Activated CD8-positive, alpha-beta memory T cell treated with anti-CD3 and anti-CD28 coated beads, Interleukin-2, amount 50 U/mL, for 1 hour (primary cell): ENCODE results near the gene MCMBP.
"Not testable (repeated sequence)": the region's sequence is repeated elsewhere in the genome, so short reads cannot be mapped to it uniquely, and the experiment has no call there.

ENCODE experiments used
- DNase-seq: peaks from one replicate; pipeline ENCODE4 v3.0.0-alpha.2; 2020; ENCODE audit errors: extremely low read depth

Gene MCMBP

DNA sequence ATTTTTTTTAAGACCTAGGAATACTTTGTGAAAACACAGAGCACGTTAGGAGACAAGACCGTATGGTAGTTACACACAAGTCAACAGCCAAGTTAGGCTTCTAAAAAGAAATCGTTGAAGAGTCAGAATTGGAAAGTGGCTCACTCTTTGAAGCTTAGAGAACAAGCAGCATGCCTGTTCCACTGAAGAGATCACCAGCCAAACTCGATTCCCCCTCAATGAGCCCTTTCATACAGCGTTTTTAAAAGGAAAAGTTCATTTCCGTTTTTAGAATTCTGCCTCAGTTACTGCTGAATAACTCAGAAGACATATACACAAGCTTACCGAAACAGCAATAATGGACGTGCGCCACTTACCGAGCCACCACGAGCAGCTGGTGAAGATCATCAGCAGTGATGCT is 41.0 kb downstream of the MCMBP start:
- no peak for DNase-seq

DNA sequence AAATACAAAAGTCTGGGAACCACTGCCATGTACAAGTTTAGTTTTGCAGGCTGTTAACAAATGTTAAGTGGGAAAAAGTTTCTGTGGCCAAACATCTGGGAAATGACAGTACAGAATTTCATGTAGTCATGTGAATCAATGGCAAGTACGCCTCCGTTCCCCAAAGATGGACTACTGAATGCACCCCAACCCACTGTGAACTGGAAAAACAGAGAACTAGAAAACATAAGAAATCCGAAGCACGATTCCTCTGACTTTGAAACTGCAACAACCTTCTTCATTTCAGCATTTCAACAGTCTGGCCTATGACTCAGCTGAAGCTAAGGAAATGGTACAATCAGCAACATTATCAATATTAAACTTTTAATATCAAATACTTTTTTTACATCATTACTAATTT is 41.8 kb downstream of the MCMBP start:
- DNase-seq, result no peak

DNA sequence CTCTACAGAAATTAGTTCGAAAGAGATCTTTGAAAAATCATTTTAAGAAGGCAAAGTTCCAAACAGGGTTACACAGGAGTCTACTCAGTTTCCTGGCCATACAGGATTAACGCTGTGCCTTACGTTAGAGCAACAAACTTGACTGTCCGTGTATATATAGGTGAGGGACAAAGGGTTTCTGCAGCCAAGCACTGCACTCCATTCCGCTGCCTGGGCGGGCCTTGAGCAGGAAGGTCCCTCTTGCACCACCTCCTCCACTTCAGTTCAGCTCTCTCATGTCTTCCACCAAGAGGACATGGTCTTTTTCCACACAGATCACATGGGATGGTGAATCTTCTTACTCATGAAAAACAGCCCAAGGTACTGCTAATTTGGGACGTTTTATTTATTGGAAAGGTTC is 43.2 kb downstream of the MCMBP start:
- DNase-seq, result no peak

DNA sequence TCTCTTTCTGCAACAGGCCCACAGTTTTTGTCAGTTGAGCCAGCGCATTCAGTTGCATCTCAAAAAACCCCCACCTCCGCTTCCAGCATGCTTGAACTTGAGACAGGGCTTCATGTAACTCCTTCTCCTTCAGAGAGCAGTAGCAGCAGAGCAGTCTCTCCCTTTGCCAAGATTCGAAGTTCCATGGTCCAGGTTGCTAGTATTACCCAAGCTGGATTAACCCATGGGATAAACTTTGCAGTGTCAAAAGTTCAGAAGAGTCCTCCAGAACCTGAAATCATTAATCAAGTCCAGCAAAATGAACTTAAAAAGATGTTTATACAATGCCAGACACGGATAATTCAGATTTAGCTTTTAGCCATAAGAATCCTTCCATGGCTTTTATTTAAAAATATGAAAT is 45.2 kb downstream of the MCMBP start:
- no peak for DNase-seq

DNA sequence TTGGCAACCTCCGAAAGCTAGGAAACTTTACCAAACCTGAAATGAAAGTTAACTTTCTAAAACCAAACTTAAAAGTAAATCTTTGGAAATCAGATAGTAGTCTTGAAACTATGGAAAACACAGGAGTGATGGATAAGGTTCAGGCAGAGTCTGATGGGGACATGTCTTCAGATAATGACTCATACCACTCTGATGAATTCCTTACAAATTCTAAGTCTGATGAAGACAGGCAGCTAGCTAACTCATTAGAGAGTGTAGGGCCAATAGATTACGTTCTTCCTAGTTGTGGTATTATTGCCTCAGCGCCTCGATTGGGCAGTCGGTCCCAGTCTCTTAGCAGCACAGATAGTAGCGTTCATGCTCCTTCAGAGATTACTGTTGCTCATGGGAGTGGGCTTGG is 45.9 kb downstream of the MCMBP start:
- no peak for DNase-seq

DNA sequence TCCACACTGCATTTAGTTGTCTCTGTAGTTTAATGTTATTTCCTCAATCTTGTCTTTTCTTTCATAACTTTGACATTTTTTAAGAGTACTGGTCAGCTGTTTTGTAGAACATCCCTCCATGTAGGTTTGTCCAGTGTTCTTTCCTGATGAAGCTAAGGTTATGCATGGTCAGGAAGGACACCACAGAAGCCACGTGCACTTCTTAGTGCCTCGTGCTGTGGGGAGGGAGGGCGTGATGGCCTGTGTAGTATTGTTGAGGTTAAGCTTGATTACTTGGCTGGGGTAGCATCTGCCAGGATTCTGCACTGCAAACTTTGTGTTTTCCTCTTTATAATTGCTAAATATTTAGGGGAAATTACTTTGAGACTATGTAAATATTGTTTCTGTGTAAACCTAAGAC is 48.3 kb downstream of the MCMBP start:
- no peak for DNase-seq

DNA sequence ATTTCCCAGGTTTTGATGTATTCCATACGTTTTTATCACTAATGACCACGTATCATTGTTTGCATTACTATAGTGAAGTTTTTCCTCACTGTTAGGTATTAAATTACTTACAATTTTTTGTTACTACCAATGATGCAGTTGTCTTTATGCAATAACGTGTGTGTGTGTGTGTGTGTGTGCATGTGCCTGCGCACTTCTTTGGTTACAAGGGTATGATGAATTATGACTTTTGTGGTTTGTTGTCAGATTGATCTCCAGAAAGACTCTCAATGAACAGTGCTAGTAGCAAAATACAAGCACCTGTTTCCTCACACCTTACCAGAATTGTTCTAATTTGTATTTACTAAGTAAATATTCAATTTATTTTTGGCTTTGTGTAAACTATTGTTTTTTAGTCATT is 51.5 kb downstream of the MCMBP start:
- no peak for DNase-seq

DNA sequence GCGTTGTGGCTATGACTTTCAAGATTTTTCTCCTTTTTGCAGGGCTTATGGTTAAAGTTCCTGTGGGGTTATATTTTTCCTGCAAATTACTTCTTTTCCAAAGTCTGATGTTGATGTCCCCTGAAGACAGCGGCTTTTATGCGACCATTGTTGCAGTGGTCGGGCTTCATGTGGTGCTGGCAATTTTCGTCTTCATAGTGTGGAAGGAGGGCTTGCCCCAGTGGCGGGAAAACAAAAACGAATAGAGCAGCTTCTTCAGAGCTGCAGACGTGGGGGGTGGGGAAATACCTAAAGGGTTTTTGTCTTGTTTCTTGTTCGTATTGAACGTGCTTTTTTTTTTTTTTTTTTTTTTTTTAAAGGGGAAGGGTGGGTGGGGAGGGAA is 53.8 kb downstream of the MCMBP start:
- no peak for DNase-seq

DNA sequence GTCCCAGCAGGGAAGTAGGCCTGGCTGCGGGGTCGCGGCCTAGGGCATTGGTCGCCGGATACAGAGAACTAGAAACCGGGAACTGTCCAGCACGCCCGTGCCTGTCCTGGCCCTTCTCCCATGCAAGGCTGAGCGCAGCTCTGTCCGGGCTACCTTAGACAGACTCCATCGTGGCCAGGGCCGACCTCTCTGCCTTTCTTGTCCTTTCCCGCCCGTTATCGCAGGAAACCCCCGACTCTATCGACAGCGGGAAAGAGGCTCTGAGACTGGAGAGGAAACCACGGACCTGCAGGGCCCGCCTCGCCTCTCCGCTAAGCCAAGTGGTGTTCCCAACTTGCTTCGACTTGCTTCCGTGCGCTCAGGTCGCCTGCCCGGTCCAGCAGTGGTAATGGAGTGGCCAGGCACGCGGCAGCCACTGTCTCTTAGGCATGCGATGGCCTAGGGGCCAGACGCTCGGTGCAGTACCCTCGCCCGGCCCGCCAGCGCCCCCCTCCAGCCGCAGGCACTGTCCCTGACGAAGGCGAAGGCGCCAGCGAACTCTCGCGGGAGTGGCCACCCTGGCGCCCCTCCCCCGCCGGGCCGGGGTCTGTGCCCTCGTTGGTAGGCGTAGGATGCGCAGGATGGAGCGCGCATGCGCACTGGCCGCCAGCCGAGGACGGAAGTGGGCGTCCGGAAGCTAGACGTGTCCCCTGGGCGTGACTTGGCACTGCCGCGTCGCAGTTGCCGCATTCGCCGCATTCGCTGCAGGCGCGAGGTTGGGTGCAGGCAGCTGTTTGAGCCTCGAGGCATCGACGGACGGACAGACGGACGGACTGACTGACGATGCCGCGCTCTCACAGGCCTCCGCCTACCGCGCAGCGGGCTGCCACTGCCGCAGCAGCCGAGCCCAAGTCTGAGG is 54.4 kb downstream of the MCMBP start:
- no peak for DNase-seq

DNA sequence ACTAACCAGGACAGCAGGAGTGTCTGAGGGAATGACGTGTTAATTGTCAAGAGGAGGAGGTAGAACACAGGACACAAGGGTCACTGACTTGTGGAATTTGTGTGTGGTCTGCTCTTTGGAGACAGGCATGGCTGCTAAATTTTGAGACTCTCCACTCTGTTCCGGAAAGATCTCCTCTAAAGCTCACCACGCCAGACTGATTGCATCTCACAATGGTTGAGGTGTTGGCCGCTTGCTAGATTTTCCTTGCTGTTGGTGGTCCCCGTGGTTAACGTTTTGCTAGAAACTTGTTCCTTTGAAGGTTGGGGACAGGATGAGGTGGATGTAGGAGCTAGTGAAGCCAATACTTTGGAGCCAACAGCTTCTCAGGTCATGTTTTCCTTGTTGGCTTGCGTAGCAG is 57.0 kb downstream of the MCMBP start:
- no peak for DNase-seq

DNA sequence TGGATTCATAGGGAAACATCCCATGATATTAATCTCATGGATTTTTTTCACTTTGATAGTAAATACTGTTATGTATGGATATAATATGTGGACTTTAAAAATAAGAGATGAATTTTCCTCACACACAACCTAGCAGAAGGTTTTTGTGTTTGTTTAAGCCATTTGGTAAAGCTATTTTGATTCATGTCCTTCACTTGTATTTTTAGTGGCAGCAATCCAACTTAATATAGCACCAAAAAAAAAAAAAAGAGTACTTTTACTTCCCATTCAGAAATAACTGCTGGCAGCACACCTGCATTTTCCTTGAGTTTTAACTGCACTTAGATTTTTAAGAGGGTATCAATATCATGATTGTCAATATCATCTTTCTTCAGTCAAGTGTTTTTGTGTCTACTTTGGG is 60.0 kb downstream of the MCMBP start:
- DNase-seq, result no peak

DNA sequence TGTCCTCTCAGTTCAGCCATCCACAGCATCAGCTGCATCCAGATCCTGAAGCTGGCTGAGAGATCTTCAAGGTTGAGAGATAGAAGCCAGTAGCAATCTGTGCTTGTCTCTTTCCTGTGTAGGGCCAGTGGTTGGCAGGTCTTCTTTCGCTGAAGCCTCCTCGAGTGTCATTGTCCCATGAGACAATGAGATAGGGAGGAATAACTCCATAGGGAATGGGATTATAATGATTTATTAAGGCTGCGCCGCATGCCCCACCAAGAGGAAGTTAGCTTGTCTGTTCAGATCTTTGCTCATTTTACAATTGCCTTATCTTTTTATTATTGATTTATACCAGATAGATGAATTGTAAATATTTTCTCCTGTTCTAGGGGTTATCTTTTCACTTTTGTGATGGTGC is 61.5 kb downstream of the MCMBP start:
- DNase-seq, result no peak

DNA sequence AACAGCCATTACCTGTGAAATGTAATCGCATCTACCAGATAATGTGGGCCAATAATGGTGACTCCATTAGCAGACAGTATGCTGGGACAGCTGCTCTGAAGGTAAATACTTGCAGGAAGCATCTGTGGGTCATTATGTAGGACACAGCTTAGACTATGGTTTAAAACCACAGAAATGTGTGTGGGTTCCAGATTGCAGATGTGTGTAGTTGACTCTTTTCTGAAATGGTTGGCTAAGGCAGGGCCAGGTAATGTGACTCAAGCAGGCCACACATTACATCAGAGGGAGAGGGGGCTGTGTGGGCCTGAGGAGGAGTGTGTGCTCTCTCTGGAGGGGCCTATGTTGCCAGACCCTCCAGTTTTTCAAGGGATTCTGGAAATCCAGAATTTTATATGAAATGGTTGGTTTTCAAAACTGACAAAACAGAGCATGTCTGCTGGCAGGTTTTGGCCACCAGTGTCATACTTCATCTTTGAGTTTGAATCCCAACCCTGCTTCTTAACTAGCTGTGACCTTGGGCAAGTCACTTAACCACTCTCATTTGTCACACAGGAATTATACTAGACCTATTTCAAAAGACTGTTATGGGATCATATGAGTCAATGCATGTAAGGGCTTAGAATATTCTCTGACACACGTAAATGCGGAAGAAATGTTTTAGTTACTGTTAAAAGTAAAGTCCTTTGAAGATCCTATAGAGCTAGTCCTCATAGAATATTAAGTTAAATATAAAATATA is 64.5 kb downstream of the MCMBP start:
- no peak for DNase-seq

DNA sequence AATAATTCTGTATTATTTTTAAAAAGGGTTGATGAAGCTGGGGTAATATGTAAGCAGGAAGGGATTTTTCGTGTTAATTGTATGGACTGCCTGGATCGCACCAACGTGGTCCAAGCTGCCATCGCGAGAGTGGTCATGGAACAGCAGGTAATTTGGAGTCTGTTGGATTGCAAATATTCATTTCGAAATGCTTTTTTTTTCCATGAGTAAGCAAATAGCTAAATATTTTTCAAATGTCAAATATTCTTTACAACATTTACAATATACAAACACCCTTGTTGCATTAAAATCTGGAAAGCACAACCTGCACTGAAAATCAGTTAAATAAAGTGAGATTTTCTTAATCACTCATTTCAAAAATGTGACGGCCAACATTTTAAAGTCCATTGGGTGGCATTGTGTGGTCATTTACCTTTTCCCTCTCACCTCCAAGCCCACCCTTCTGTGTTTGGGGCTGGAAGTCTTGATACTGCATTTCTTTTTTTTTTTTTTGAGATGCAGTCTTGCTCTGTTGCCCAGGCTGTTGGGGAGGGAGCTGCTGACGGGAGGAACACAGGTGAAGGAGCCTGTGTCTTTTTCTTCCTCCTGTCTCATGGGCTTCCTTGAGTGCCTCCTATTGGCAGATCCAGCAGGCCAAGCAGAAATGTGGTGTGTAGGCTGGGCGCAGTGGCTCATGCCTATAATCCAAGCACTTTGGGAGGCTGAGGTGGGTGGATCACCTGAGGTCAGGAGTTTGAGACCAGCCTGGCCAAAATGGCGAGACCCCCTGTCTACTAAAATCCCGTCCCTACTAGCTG is 66.1 kb downstream of the MCMBP start:
- no peak for DNase-seq

DNA sequence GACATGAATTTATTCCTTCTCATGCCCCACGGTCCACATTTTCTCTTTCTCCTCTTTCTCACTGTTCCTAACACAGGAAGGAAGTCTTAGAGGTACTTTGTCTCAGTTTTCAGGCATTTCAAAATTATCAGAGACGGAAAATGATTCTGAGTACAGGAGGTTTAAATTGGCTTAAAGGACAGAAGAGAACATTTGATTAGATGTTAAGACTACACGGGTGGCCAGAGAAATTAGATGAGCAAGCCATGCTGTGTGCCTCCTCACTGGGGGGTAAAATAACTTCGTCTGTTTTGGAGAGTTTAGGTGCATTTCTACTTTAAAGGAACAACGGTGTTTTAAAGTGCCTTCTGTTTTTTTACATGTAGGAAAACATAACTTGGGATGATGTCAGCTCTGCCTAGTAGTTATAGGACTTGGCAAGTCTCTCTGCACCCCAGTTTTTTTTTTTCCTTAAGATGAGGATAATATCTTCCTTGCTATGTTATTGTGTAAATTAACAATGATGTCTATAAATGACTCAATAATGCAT is 66.9 kb downstream of the MCMBP start:
- DNase-seq, result no peak

DNA sequence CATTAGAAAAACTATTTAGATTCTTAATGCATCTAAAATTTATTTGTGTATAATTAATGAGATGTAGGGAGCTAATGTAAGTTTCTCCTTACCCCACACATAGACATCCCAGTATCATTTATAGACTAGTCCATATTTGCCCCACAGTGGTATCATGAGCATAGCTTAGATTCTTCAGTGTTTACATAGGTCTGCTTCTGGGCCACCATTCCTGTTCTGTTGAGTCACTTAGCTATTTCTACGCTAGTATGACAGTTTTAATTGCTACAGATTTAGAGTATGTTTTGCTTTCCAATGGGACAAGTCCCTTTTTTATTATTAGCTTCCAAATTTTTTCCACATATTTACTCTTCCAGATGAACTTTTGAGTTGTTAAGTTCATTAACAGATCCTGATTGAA is 69.4 kb downstream of the MCMBP start:
- DNase-seq, result no peak

DNA sequence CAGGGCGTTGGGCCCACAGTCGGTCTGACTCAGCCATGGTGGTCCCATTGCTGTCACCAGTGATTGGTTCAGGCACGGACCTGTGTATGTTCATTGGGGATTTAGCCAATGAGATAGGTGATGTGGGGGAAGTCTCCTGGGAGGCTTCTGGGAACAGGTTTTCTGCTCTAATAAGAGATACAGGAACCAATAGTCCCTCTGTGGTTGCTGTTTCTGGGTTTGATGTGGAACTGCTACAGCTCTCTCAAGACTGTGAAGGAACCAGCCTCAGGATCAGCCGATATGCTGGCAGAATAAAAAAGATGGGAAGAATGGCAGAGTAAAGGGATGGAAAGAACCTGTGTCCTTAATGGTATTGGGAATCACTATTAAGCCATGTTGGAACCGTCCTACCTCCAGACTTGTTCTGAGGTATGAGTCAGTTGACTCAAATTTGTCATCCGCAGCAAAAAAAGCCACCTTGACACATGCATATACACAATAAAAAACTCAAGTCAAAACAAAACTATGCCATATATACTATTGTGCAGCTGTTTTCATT is 70.6 kb downstream of the MCMBP start:
- DNase-seq, result no peak

DNA sequence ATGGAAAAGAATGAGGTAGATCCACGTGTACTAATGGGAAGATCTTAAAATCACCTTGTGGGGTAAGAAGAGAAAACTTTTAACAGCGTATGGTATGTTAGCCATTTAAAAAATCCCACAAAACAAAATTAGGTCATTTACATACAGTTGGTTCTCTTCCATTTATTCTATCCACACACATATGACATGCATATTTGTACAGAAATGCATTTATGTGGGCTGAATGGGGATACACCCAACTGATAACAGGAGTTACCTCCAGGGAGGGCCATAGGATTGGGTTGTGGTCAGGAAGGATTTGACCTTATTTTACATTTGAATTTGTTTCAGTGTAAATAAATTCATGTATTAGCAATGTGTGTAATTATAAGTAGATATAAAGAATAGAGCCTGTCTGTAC is 71.5 kb downstream of the MCMBP start:
- DNase-seq, result no peak

DNA sequence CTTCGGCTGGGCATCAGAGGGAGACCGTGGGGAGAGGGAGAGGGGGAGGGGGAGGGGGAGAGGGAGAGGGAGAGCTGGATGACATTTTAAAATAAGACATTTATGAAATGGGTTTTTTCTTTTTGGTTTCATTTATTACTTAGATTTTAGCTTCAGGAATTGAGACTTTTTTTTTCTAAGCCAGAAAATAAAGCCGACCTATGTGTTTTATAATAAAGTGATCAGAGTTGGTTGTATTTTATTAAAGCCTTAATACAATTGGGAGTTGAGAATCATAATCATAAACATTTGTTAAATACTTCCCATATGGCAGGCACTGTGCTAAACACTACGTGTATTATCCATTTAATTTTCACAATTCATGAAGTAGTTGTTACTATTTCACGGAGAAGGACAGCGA is 76.6 kb downstream of the MCMBP start:
- DNase-seq, result no peak

DNA sequence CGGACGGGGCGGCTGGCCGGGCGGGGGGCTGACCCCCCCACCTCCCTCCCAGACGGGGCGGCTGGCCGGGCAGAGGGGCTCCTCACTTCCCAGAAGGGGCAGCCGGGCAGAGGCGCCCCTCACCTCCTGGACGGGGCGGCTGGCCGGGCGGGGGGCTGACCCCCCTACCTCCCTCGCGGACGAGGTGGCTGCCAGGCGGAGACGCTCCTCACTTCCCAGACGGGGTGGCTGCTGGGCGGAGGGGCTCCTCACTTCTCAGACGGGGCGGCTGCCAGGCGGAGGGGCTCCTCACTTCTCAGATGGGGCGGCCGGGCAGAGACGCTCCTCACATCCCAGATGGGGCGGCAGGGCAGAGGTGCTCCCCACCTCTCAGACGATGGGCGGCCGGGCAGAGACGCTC is 77.5 kb downstream of the MCMBP start:
- not testable (repeated sequence) for DNase-seq

DNA sequence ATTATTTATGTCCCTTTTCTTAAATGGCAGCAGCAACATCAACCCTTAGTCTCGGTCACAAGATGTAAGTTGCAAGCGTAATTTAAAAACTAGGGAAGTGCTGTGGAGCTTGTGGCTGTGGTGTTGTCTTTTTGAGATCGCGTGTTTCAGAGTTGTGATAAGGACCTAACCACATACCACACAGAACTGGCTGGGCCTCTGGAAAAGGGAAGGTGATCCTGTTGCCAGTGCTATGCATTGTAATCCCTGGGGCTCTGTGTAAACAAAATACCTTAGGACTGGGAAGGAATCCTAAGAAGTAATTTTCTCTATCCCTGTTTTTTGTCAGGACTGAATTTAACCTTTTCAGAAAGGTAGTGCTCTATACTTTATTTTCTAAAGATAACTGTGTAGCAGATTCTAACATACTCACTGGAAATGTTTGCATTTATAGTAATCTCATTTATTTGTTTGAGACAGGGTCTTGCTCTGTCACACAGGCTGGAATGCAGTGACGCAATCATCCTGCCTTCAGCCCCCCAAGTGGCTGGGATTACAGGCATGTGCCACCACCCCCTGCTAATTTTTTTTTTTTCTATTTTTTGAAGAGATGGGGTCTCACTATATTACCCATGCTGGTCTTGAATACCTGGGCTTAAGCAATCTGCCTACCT is 86.4 kb downstream of the MCMBP start:
- DNase-seq, result no peak
